Measurements from ENCODE around the gene RGS9. TPM values are rescaled to one million over a fixed set of nuclear protein-coding genes. Genes with fewer than 3 reads are reported as not detected.

Gene RGS9
- total RNA-seq, 2 experiments from 2014 or later = 13.7 to 26.4 TPM

DNA sequence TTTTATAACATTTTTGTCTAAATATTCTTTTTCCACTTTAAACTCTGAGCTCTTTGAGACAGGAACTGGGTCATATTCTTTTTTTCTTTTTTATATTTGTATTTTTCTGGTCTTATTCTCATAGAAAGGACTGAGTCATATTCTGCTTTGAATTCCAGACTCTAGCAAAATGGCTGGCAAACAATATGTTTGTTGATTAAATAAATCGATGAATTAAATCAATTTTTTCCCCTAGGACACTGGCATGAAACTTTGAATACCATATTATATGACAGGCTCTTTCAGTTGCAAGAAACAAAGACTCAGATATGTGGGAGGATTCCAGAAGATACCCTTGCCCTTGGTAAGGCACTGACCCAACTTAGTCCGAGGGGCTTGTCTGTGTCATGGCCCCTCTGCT is 3.1 kb upstream of the RGS9 start:
- no peak overlapping the region for H3K4me2 ChIP-seq (ENCODE audit: low read length)
- intact Hi-C loops (cut with micrococcal nuclease; ENCODE audit: unreplicated experiment) = no loop called here
- DNase-seq (ENCODE audit: low spot score) = no peak
- BruUV-seq (replicated peaks) = no TSS peak
- no peak for TF ChIP-seq EZH2phosphoT487 (IDR thresholded peaks at IDR 0.05; ENCODE audit: borderline replicate concordance, low read depth, low read length)
- TF ChIP-seq, protein P1, sequence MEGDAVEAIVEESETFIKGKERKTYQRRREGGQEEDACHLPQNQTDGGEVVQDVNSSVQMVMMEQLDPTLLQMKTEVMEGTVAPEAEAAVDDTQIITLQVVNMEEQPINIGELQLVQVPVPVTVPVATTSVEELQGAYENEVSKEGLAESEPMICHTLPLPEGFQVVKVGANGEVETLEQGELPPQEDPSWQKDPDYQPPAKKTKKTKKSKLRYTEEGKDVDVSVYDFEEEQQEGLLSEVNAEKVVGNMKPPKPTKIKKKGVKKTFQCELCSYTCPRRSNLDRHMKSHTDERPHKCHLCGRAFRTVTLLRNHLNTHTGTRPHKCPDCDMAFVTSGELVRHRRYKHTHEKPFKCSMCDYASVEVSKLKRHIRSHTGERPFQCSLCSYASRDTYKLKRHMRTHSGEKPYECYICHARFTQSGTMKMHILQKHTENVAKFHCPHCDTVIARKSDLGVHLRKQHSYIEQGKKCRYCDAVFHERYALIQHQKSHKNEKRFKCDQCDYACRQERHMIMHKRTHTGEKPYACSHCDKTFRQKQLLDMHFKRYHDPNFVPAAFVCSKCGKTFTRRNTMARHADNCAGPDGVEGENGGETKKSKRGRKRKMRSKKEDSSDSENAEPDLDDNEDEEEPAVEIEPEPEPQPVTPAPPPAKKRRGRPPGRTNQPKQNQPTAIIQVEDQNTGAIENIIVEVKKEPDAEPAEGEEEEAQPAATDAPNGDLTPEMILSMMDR (conservative IDR thresholded peaks at IDR 0.05; ENCODE audit: low read length) = no peak
- ChIA-PET POLR2A (interaction anchor here (1.2 kb wide), 1 partner anchor 10 kb away, joined by 3 read pairs; no protein-coding TSS in a partner anchor), CTCF (ENCODE audit: unreplicated experiment) (interaction anchor here (1.2 kb wide), 1 partner anchor 21 kb away, joined by 3 read pairs; no protein-coding TSS in a partner anchor)
- no peaks in the 10 kb centered on the region for H4K20me1 ChIP-seq (ENCODE audit: insufficient read depth, low read length)
- H3K9me2 ChIP-seq (ENCODE audit: insufficient read depth, low read length) = no peaks in the 10 kb centered on the region
- no peak overlapping the region for H3K27ac ChIP-seq (ENCODE audit: low read depth, low read length, poor library complexity, severe bottlenecking)
- no peaks in the 10 kb centered on the region for H3K36me3 ChIP-seq (ENCODE audit: insufficient read depth, low read length)
- no peak overlapping the region for H3K4me3 ChIP-seq (ENCODE audit: low read depth, low read length, poor library complexity, severe bottlenecking)
- H2AFZ ChIP-seq (ENCODE audit: low read length) = no peak overlapping the region
- H3K9me3 ChIP-seq (ENCODE audit: low read length) = no peaks in the 10 kb centered on the region
- H3K79me2 ChIP-seq (ENCODE audit: insufficient read depth, low read depth, low read length) = no peaks in the 10 kb centered on the region
- H3K4me1 ChIP-seq (ENCODE audit: insufficient read depth, low read length, poor library complexity, severe bottlenecking) = peaks cover 39% of the 10 kb centered on the region

DNA sequence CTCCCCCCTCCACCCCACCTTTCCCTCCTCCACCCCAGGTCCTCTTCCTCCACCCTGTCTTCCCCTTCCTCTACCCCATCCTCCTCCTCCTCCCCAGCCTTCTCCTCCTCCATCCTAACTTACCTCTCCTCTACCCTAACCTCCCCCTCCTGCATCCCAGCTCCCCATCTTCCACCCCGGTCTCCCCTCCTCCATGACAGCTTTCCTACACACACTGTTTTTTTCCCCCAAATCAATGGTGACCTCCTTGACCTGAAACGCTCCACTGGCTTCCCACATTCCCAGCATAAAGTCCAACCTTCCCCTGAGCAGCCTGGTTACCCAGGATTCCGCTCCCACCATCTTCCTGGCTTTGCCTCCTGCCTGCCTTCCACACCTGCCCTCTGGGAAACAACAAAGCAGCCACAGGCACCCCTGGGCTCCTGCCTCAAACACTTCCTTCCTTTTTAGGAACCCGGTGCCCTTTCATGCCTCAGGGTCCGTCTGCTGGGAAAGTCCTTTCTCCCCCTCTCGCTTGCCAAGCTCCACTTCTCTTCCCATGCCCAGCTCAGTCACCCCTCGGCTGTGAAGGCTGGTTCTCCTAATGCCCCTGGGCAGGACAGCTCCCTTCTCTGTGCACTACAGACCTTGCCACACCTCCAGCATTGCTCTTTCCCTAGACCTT is 2.1 kb downstream of the RGS9 start:
- Histone ChIP-seq H3K4me1 (ENCODE audit: insufficient read depth, low read length, poor library complexity, severe bottlenecking) (peaks cover 47% of the 10 kb centered on the region), H3K79me2 (ENCODE audit: insufficient read depth, low read depth, low read length) (no peaks in the 10 kb centered on the region), H3K9me2 (ENCODE audit: insufficient read depth, low read length) (no peaks in the 10 kb centered on the region), H4K20me1 (ENCODE audit: insufficient read depth, low read length) (no peaks in the 10 kb centered on the region), H3K36me3 (ENCODE audit: insufficient read depth, low read length) (no peaks in the 10 kb centered on the region), H3K27ac (ENCODE audit: low read depth, low read length, poor library complexity, severe bottlenecking) (no peak overlapping the region), H2AFZ (ENCODE audit: low read length) (no peak overlapping the region), H3K9me3 (ENCODE audit: low read length) (no peaks in the 10 kb centered on the region), H3K4me2 (ENCODE audit: low read length) (peak overlapping the region; percentile 97), H3K4me3 (ENCODE audit: low read depth, low read length, poor library complexity, severe bottlenecking) (peak overlapping the region; percentile 5)
- no peak for TF ChIP-seq EZH2phosphoT487 (IDR thresholded peaks at IDR 0.05; ENCODE audit: borderline replicate concordance, low read depth, low read length)
- TF ChIP-seq, protein P1 (conservative IDR thresholded peaks at IDR 0.05; ENCODE audit: low read length) = no peak
- ChIA-PET CTCF (ENCODE audit: unreplicated experiment) (interaction anchor here (0.8 to 2.2 kb wide), 3 partner anchors 16 to 212 kb away, joined by 3 to 6 read pairs (median 3); no protein-coding TSS in a partner anchor), POLR2A (interaction anchor here (1.0 to 1.5 kb wide), 6 partner anchors 10 to 161 kb away, joined by 3 to 8 read pairs (median 4); no protein-coding TSS in a partner anchor)
- intact Hi-C loops (cut with micrococcal nuclease; ENCODE audit: unreplicated experiment) = no loop called here
- no peak for DNase-seq (ENCODE audit: low spot score)
- BruUV-seq (replicated peaks) = no TSS peak

DNA sequence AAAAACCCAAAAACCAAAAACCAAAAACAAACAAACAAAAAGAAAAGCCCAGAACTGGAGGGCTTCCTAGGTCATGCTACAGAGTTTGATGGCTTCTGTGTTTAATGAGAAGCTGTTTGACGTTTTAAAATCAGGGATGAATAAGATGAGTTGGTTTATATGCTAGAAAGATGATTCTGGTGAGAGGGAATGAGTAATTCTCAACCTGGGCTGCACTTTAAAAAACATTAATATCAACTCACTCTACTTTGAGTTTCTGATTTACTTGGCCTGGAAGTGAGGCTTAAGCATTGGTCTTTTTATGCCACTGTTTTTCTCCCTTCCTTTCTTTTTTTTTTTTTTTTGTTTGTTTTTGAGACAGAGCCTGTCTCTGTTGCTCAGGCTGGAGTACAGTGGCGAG is 5.1 kb downstream of the RGS9 start:
- TF ChIP-seq EZH2phosphoT487 (IDR thresholded peaks at IDR 0.05; ENCODE audit: borderline replicate concordance, low read depth, low read length) = no peak
- TF ChIP-seq, protein P1 (conservative IDR thresholded peaks at IDR 0.05; ENCODE audit: low read length) = no peak
- ChIA-PET CTCF (ENCODE audit: unreplicated experiment) (no interaction called here), POLR2A (interaction anchor here (0.6 to 1.1 kb wide), 3 partner anchors 39 to 172 kb away, joined by 3 to 4 read pairs (median 3); no protein-coding TSS in a partner anchor)
- H3K4me1 ChIP-seq (ENCODE audit: insufficient read depth, low read length, poor library complexity, severe bottlenecking) = peaks cover 45% of the 10 kb centered on the region
- no peaks in the 10 kb centered on the region for H3K9me2 ChIP-seq (ENCODE audit: insufficient read depth, low read length)
- no peaks in the 10 kb centered on the region for H3K36me3 ChIP-seq (ENCODE audit: insufficient read depth, low read length)
- no peak overlapping the region for H3K4me3 ChIP-seq (ENCODE audit: low read depth, low read length, poor library complexity, severe bottlenecking)
- H3K4me2 ChIP-seq (ENCODE audit: low read length) = no peak overlapping the region
- H2AFZ ChIP-seq (ENCODE audit: low read length) = no peak overlapping the region
- no peaks in the 10 kb centered on the region for H4K20me1 ChIP-seq (ENCODE audit: insufficient read depth, low read length)
- no peaks in the 10 kb centered on the region for H3K9me3 ChIP-seq (ENCODE audit: low read length)
- BruUV-seq (replicated peaks) = no TSS peak
- no peaks in the 10 kb centered on the region for H3K79me2 ChIP-seq (ENCODE audit: insufficient read depth, low read depth, low read length)
- no peak overlapping the region for H3K27ac ChIP-seq (ENCODE audit: low read depth, low read length, poor library complexity, severe bottlenecking)
- intact Hi-C loops (cut with micrococcal nuclease; ENCODE audit: unreplicated experiment) = no loop called here
- no peak for DNase-seq (ENCODE audit: low spot score)

All from OCI-LY7 (cell line).